Stomach (tissue), 9 donors: ENCODE data around the gene EFCC1. TPM values are rescaled to one million over a fixed set of nuclear protein-coding genes. Genes with fewer than 3 reads are reported as not detected.
A peak's percentile ranks its signal among the peaks of the same experiment; 100 is the strongest.

Source experiments
- DNase-seq, 2 donors: peaks; one replicate each; pipeline versions ENCODE4 v3.0.0 to v3.0.0-alpha.2; 2013 to 2019
- H3K27ac ChIP-seq, 5 donors: fragments of 200-600 bp in 4 of 5; sonication (generic) in 4 of 5; one replicate each; pipeline ENCODE4 v1.5.1; 2013 to 2019; ENCODE audit warnings: mild to moderate bottlenecking in 1 of 5, moderate library complexity in 1 of 5
- H3K27me3 ChIP-seq, 3 donors: fragments of 200-600 bp; sonication (generic); one replicate each; pipeline ENCODE4 v1.5.1; 2017 to 2019; ENCODE audit warnings: mixed run types in 1 of 3
- H3K36me3 ChIP-seq, 4 donors: fragments of 200-600 bp; sonication (generic); 1 replicate in 3 of 4; 2 replicates in 1 of 4; pipeline ENCODE4 v1.5.1; 2016 to 2019
- H3K4me1 ChIP-seq, 4 donors: fragments of 200-600 bp; sonication (generic); one replicate each; pipeline ENCODE4 v1.5.1; 2016 to 2019
- H3K4me3 ChIP-seq, 4 donors: fragments of 200-600 bp; sonication (generic) in 3 of 4; one replicate each; pipeline ENCODE4 v1.5.1; 2016 to 2019; ENCODE audit warnings: mild to moderate bottlenecking in 1 of 4
- H3K9me3 ChIP-seq, 4 donors: fragments of 200-600 bp; sonication (generic); one replicate each; pipeline ENCODE4 v1.5.1; 2016 to 2019
- CTCF ChIP-seq, 7 experiments: fragments of 450-650 bp in 4 of 7; fragments of 200-600 bp in 3 of 7; sonication (generic) in 3 of 7; IDR thresholded peaks; one replicate each; pipeline ENCODE4 v1.5.1; 2016 to 2019; ENCODE audit warnings: antibody characterized with exemption in 7 of 7, control low read depth in 2 of 7, mild to moderate bottlenecking in 1 of 7
- EP300 ChIP-seq: sonication (generic); formaldehyde crosslinking; IDR thresholded peaks from one replicate; pipeline ENCODE4 v1.6.1; 2017; ENCODE audit warnings: antibody characterized with exemption
- POLR2A ChIP-seq, 4 donors: fragments of 450-650 bp; IDR thresholded peaks; one replicate each; pipeline ENCODE4 v1.6.1; 2016; ENCODE audit warnings: antibody characterized with exemption in 4 of 4, control low read depth in 2 of 4, mild to moderate bottlenecking in 1 of 4, moderate library complexity in 1 of 4
- POLR2AphosphoS5 ChIP-seq, 3 donors: sonication (generic); formaldehyde crosslinking; IDR thresholded peaks; one replicate each; pipeline ENCODE4 v1.6.1; 2016; ENCODE audit warnings: antibody characterized with exemption in 3 of 3
- WGBS, 5 donors: extraction: QIAGEN DNeasy Blood & Tissue Kit in 3 of 5; methylation state at CpG; one replicate each; pipeline versions ENCODE4 v1.1.5 to v1.1.7; 2013 to 2018; 5-methylcytosine and 5-hydroxymethylcytosine counted together
- intact Hi-C: fragments of 100-400 bp; cut with DNase I; formaldehyde crosslinking; loops from one replicate; pipeline ENCODE4 v1.15.1; 2023; ENCODE audit warnings: low total_unique reads
- polyA plus RNA-seq, 3 donors: library from polyadenylated mRNA; stranded (reverse); fragments of 200-250 nt; gene quantifications; one replicate each; pipeline ENCODE4 v1.2.3, GENCODE V29; 2013
- total RNA-seq, 5 donors: library from RNA; depleted of rRNA; stranded (reverse); fragments of >200 nt; gene quantifications; one replicate each; pipeline versions ENCODE4 v1.1.0 to v1.2.3, GENCODE V29; 2014 to 2016
- donor health status: healthy with polysubstance abuse.
- donor health status: Bipolar disorder and iron deficiency.
- donor health status: healthy.

EFCC1 gene
- total and polyA plus RNA-seq, 8 donors: 1.0 to 13.9 (median 9.2) TPM

GRCh38 chr3:129000742-129001100, 383 bp upstream of the EFCC1 start:
- H3K27me3 ChIP-seq: peaks cover 7 to 44% (median 34%) of the 10 kb centered on the region in 3 donors
- TF ChIP-seq CTCF (IDR thresholded peaks at IDR 0.05) (no peak), POLR2AphosphoS5 (IDR thresholded peaks at IDR 0.05) (no peak), POLR2A (IDR thresholded peaks at IDR 0.05) (no peak), EP300 (no peak)
- peak overlapping the region; percentile 67 to 91 (median 84) for H3K27ac ChIP-seq
- no peak for DNase-seq
- 14 to 42% (median 23%) methylated on average over 15 of the region's 15 CpGs for WGBS, 5 donors
- intact Hi-C loops: no loop called here
- no peaks in the 10 kb centered on the region for H3K9me3 ChIP-seq
- peak overlapping the region; percentile 53 to 71 (median 64) for H3K4me3 ChIP-seq
- peaks cover 34 to 59% (median 54%) of the 10 kb centered on the region in 4 donors for H3K4me1 ChIP-seq
- no peaks in the 10 kb centered on the region for H3K36me3 ChIP-seq

GRCh38 chr3:129001806-129002572, 885 bp downstream of the EFCC1 start:
- H3K4me3 ChIP-seq: peak overlapping the region; percentile 53 to 71 (median 64)
- peak overlapping the region; percentile 67 to 91 (median 84) for H3K27ac ChIP-seq
- no peaks in the 10 kb centered on the region for H3K36me3 ChIP-seq
- intact Hi-C loops: no loop called here
- TF ChIP-seq EP300: no peak
- peak in 1 of 2 donors; percentile 67 for DNase-seq
- no peaks in the 10 kb centered on the region for H3K9me3 ChIP-seq
- peaks cover 7 to 44% (median 34%) of the 10 kb centered on the region in 3 donors for H3K27me3 ChIP-seq
- peaks cover 44 to 71% (median 64%) of the 10 kb centered on the region in 4 donors for H3K4me1 ChIP-seq
- WGBS, 5 donors: 2 to 5% (median 2%) methylated on average over 18 to 81 of the region's 81 CpGs

- WGBS, 5 donors: 50 to 58% (median 53%) methylated on average over 28 of the region's 28 CpGs
- Histone ChIP-seq H3K4me1 (peaks cover 44 to 80% (median 66%) of the 10 kb centered on the region in 4 donors), H3K36me3 (no peaks in the 10 kb centered on the region), H3K27ac (peak overlapping the region in 3 of 5 donors; percentile 20 to 91 (median 87)), H3K27me3 (peaks cover 7 to 44% (median 34%) of the 10 kb centered on the region in 3 donors), H3K4me3 (peak overlapping the region; percentile 53 to 71 (median 64)), H3K9me3 (no peaks in the 10 kb centered on the region)
- intact Hi-C loops: no loop called here
- no peak for TF ChIP-seq CTCF (IDR thresholded peaks at IDR 0.05)
- TF ChIP-seq EP300: no peak
- no peak for TF ChIP-seq POLR2A (IDR thresholded peaks at IDR 0.05)
- TF ChIP-seq POLR2AphosphoS5 (IDR thresholded peaks at IDR 0.05): no peak
- DNase-seq: no peak
These were observed 1.8 kb downstream of the EFCC1 start for GRCh38 chr3:129002573-129003569.

GRCh38 chr3:129003578-129004112, 2.5 kb downstream of the EFCC1 start:
- 11 to 24% (median 17%) methylated on average over 26 to 55 of the region's 55 CpGs for WGBS, 5 donors
- no peaks in the 10 kb centered on the region for H3K9me3 ChIP-seq
- H3K36me3 ChIP-seq: peaks cover 0 to 3% (median 0%) of the 10 kb centered on the region in 4 donors
- intact Hi-C loops: no loop called here
- TF ChIP-seq POLR2A (IDR thresholded peaks at IDR 0.05): no peak
- peak in 1 of 3 donors; percentile 34 for TF ChIP-seq POLR2AphosphoS5 (IDR thresholded peaks at IDR 0.05)
- peak in 1 of 7 experiments; percentile 23 for TF ChIP-seq CTCF (IDR thresholded peaks at IDR 0.05)
- no peak for TF ChIP-seq EP300
- H3K4me3 ChIP-seq: peak overlapping the region; percentile 53 to 71 (median 64)
- H3K27ac ChIP-seq: peak overlapping the region in 3 of 5 donors; percentile 20 to 61 (median 54)
- H3K27me3 ChIP-seq: peaks cover 7 to 44% (median 34%) of the 10 kb centered on the region in 3 donors
- H3K4me1 ChIP-seq: peaks cover 44 to 81% (median 66%) of the 10 kb centered on the region in 4 donors
- DNase-seq: peak; percentile 75 to 91
